Kidney (tissue), 14 donors: Measurements from ENCODE around the gene DYNC1I1. TPM values are rescaled to one million over a fixed set of nuclear protein-coding genes. Genes with fewer than 3 reads are reported as not detected.

ENCODE experiments used
- DNase-seq, 5 donors: peaks; one replicate each; pipeline ENCODE4 v3.0.0-alpha.2; 2013 to 2020
- FAIRE-seq: peaks from 2 replicates; lab custom pipeline; 2012; peaks lifted over from hg19 to GRCh38; lab: Jason Lieb, UNC
- H3K27ac ChIP-seq, 2 donors: one replicate each; pipeline ENCODE4 v1.7.0; 2013; ENCODE audit warnings: low read depth in 2 of 2, low read length in 2 of 2, inconsistent platforms in 1 of 2
- H3K27me3 ChIP-seq: one replicate; pipeline ENCODE4 v1.7.1; 2013; ENCODE audit warnings: low read length, inconsistent platforms; ENCODE audit not compliant: control insufficient read depth, insufficient read depth
- H3K36me3 ChIP-seq, 3 donors: one replicate each; pipeline versions ENCODE4 v1.7.0 to v1.7.1; 2013; ENCODE audit warnings: low read length in 3 of 3, control low read depth in 1 of 3, inconsistent platforms in 1 of 3; ENCODE audit not compliant: insufficient read depth in 3 of 3, control insufficient read depth in 2 of 3
- H3K4me1 ChIP-seq, 3 donors: one replicate each; pipeline versions ENCODE4 v1.7.0 to v1.7.1; 2013; ENCODE audit warnings: low read length in 3 of 3, inconsistent platforms in 1 of 3, low read depth in 1 of 3; ENCODE audit not compliant: control insufficient read depth in 2 of 3, insufficient read depth in 2 of 3
- H3K4me3 ChIP-seq, 3 donors: one replicate each; pipeline versions ENCODE4 v1.7.0 to v1.8.1; 2013; ENCODE audit warnings: low read length in 3 of 3, control low read depth in 1 of 3, inconsistent platforms in 1 of 3
- H3K9ac ChIP-seq, 3 donors: one replicate each; pipeline versions ENCODE4 v1.7.0 to v1.7.1; 2013; ENCODE audit warnings: low read length in 3 of 3, control low read depth in 1 of 3, inconsistent platforms in 1 of 3
- H3K9me3 ChIP-seq, 3 donors: one replicate each; pipeline versions ENCODE4 v1.7.0 to v1.7.1; 2013; ENCODE audit warnings: low read length in 3 of 3, control low read depth in 1 of 3, inconsistent platforms in 1 of 3; ENCODE audit not compliant: control insufficient read depth in 2 of 3, insufficient read depth in 1 of 3
- intact Hi-C: fragments of 100-400 bp; cut with DNase I; formaldehyde crosslinking; loops from one replicate; pipeline ENCODE4 v1.11.1; 2022
- polyA plus RNA-seq: library from polyadenylated mRNA; stranded (reverse); fragments of 350-450 nt; fragmentation: Illumina TruSeq; extraction: RNeasy Lipid Tissue Mini Kit (QIAGEN cat#74804); gene quantifications from one replicate; pipeline ENCODE4 v1.2.3, GENCODE V29; 2014; ENCODE audit warnings: low read depth, low replicate concordance; ENCODE audit not compliant: insufficient read depth
- total RNA-seq: library from RNA; stranded (reverse); fragmentation: NEBNext Ultra II Directional; extraction: Animal tissue kit (Norgen Biotek cat#: 25700); gene quantifications from one replicate; pipeline ENCODE4 v1.2.1, GENCODE V29; 2021
- TF ChIP-seq, protein P1 (sequence below): IDR thresholded peaks from 3 replicates; pipeline ENCODE4 v1.5.1; 2012; ENCODE audit warnings: mild to moderate bottlenecking, moderate library complexity, borderline replicate concordance; ENCODE audit not compliant: insufficient read depth; ENCODE audit errors: extremely low read depth
- donor health status: control.
- donor health status: control.
- donor health status: control.
- donor health status: control.
- donor health status: control.
- donor health status: DM: yes; HTN: yes; CAD: no.
- donor health status: Normal renal cell carcinoma (clear cell type).

Gene DYNC1I1
- total and polyA plus RNA-seq, 2 donors from 2014 or later = 2.3 to 2.6 TPM

DNA sequence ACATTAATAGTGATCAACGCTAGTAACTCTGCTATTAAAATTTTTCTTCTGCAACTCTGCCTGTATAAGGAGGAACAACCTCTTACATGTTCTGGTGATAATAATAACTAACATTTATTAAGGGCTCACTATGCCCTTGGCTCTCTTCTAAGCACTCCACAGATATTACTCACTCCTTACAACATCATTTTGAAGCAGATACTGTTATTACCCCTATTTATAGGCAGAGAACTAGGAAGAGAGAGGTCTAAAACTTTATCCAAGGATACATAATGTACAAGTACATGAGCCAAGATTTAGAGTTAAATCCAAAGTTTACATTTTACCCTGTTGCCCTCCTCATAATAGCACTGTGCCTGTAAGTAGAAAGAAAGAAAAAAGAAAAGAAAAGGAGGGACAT lies 205.6 kb downstream of the DYNC1I1 start:
- intact Hi-C loops = no loop called here
- Histone ChIP-seq H3K27me3 (no peaks in the 10 kb centered on the region), H3K36me3 (no peaks in the 10 kb centered on the region), H3K9me3 (no peaks in the 10 kb centered on the region), H3K27ac (no peak overlapping the region), H3K4me1 (no peaks in the 10 kb centered on the region), H3K4me3 (no peak overlapping the region), H3K9ac (no peak overlapping the region)
- no peak for FAIRE-seq
- no peak for DNase-seq
- TF ChIP-seq, protein P1, sequence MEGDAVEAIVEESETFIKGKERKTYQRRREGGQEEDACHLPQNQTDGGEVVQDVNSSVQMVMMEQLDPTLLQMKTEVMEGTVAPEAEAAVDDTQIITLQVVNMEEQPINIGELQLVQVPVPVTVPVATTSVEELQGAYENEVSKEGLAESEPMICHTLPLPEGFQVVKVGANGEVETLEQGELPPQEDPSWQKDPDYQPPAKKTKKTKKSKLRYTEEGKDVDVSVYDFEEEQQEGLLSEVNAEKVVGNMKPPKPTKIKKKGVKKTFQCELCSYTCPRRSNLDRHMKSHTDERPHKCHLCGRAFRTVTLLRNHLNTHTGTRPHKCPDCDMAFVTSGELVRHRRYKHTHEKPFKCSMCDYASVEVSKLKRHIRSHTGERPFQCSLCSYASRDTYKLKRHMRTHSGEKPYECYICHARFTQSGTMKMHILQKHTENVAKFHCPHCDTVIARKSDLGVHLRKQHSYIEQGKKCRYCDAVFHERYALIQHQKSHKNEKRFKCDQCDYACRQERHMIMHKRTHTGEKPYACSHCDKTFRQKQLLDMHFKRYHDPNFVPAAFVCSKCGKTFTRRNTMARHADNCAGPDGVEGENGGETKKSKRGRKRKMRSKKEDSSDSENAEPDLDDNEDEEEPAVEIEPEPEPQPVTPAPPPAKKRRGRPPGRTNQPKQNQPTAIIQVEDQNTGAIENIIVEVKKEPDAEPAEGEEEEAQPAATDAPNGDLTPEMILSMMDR = no peak

- DNase-seq (peak in 2 of 5 donors; percentile 55 to 70), FAIRE-seq (no peak)
- H3K9ac ChIP-seq = no peak overlapping the region
- intact Hi-C loops = no loop called here
- TF ChIP-seq, protein P1 = no peak
- H3K36me3 ChIP-seq = no peaks in the 10 kb centered on the region
- no peak overlapping the region for H3K27ac ChIP-seq
- no peak overlapping the region for H3K4me3 ChIP-seq
- no peaks in the 10 kb centered on the region for H3K9me3 ChIP-seq
- no peaks in the 10 kb centered on the region for H3K27me3 ChIP-seq
- no peaks in the 10 kb centered on the region for H3K4me1 ChIP-seq
Measured at GRCh38 chr7:95980167-95980566, 207.8 kb downstream of the DYNC1I1 start.

DNA sequence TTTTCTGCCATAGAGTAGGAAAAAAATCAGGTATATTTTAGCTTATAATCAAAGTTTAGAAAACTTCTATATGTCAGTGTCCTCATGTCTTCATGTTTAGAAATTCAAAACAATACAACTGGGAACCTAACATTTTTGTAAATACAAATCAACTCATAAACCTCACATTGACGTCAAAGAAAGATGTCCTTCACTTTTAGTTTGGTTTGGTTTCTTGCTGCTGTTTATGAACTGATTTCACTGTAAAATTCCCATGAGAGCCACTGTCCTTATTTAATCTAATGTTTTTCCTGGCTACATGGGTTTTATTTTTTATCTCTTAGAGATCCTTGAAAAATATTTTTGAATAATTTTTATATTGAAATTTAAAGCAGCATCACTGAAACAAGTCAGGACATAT lies 208.4 kb downstream of the DYNC1I1 start:
- H3K4me3 ChIP-seq = no peak overlapping the region
- no peak overlapping the region for H3K9ac ChIP-seq
- H3K36me3 ChIP-seq = no peaks in the 10 kb centered on the region
- FAIRE-seq = no peak
- intact Hi-C loops = no loop called here
- no peaks in the 10 kb centered on the region for H3K27me3 ChIP-seq
- H3K4me1 ChIP-seq = no peaks in the 10 kb centered on the region
- DNase-seq = no peak
- TF ChIP-seq, protein P1 = no peak
- no peak overlapping the region for H3K27ac ChIP-seq
- H3K9me3 ChIP-seq = no peaks in the 10 kb centered on the region

DNA sequence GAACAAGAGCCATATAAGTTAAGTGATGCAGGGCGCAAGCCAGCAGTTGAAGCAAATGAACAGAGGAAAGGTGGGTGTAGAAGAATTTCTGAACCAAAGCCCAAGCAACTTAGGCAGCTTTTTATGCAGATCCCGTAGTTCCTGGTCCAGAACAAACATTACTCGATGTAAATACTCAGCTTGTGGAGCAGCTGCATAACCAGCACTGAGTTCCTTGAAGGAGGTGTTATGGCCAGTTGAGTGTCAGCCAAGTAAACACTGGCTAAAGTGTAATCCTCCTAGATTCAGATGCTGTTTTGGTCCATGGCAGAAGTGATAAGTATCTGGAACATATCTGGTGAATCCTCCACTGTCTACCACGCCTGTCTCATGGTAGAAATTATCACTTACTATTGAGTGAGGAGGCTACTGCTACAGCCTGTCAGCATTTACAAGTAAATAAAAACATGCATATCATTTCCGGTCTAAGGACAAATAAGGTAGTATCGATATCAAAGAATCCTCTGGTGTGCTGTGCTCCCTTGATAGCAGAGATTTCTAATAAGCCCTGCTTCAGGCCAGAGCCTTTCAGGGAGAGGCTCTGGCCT lies 213.9 kb downstream of the DYNC1I1 start:
- no peaks in the 10 kb centered on the region for H3K9me3 ChIP-seq
- intact Hi-C loops = no loop called here
- no peaks in the 10 kb centered on the region for H3K27me3 ChIP-seq
- no peaks in the 10 kb centered on the region for H3K36me3 ChIP-seq
- H3K27ac ChIP-seq = no peak overlapping the region
- TF ChIP-seq, protein P1 = no peak
- DNase-seq = peak in 2 of 5 donors; percentile 10 to 56
- H3K4me3 ChIP-seq = no peak overlapping the region
- no peaks in the 10 kb centered on the region for H3K4me1 ChIP-seq
- no peak for FAIRE-seq
- H3K9ac ChIP-seq = no peak overlapping the region
